Astrocyte (in vitro differentiated cells and primary cell): ENCODE results near the gene TSPAN32. TPM values are rescaled to one million over a fixed set of nuclear protein-coding genes. Genes with fewer than 3 reads are reported as not detected.

ENCODE experiments used
- DNase-seq: peaks from one replicate; pipeline ENCODE4 v3.0.0-alpha.2; 2010; ENCODE audit warnings: low read depth
- FAIRE-seq: peaks from 2 replicates; lab custom pipeline; 2011; peaks lifted over from hg19 to GRCh38; lab: Jason Lieb, UNC
- H2AFZ ChIP-seq: 2 replicates; pipeline ENCODE4 v1.6.0; 2012; ENCODE audit warnings: low read depth, low read length, inconsistent platforms
- H3K27ac ChIP-seq: 2 replicates; pipeline ENCODE4 v1.5.1; 2011; ENCODE audit warnings: low read depth, low read length, inconsistent platforms
- H3K27me3 ChIP-seq: 2 replicates; pipeline ENCODE4 v1.6.0; 2011; ENCODE audit warnings: low read length, inconsistent platforms; ENCODE audit not compliant: insufficient read depth
- H3K36me3 ChIP-seq: 2 replicates; pipeline ENCODE4 v1.5.1; 2011; ENCODE audit warnings: low read length, inconsistent platforms; ENCODE audit not compliant: insufficient read depth
- H3K4me1 ChIP-seq: 2 replicates; pipeline ENCODE4 v1.5.1; 2011; ENCODE audit warnings: low read length, inconsistent platforms; ENCODE audit not compliant: insufficient read depth
- H3K4me2 ChIP-seq: 2 replicates; pipeline ENCODE4 v1.6.0; 2012; ENCODE audit warnings: low read length, inconsistent platforms
- H3K4me3 ChIP-seq: 2 replicates; pipeline ENCODE4 v1.5.1; 2011; ENCODE audit warnings: low read depth, mild to moderate bottlenecking, low read length, inconsistent platforms; ENCODE audit not compliant: insufficient read depth
- H3K79me2 ChIP-seq: 2 replicates; pipeline ENCODE4 v1.6.0; 2012; ENCODE audit warnings: mild to moderate bottlenecking, low read length, inconsistent platforms; ENCODE audit not compliant: insufficient read depth
- H3K9ac ChIP-seq: 2 replicates; pipeline ENCODE4 v1.6.0; 2012; ENCODE audit warnings: mild to moderate bottlenecking, low read length, inconsistent platforms
- H3K9me3 ChIP-seq: 2 replicates; pipeline ENCODE4 v1.5.1; 2012; ENCODE audit warnings: low read depth, mild to moderate bottlenecking, low read length, inconsistent platforms; ENCODE audit not compliant: insufficient read depth
- H4K20me1 ChIP-seq: 2 replicates; pipeline ENCODE4 v1.6.0; 2012; ENCODE audit warnings: low read length, inconsistent platforms; ENCODE audit not compliant: insufficient read depth
- H3K27ac Mint-ChIP-seq: one replicate; pipeline ENCODE4 v1.8.0; 2021; ENCODE audit warnings: mild to moderate bottlenecking, mixed read lengths; ENCODE audit not compliant: unreplicated experiment
- H3K27me3 Mint-ChIP-seq: one replicate; pipeline ENCODE4 v1.8.0; 2021; ENCODE audit warnings: low read depth, mixed read lengths; ENCODE audit not compliant: unreplicated experiment
- H3K36me3 Mint-ChIP-seq: one replicate; pipeline ENCODE4 v1.8.0; 2021; ENCODE audit warnings: low read depth, mixed read lengths; ENCODE audit not compliant: unreplicated experiment
- H3K4me1 Mint-ChIP-seq: one replicate; pipeline ENCODE4 v1.8.0; 2021; ENCODE audit warnings: low read depth, mixed read lengths; ENCODE audit not compliant: unreplicated experiment
- H3K4me3 Mint-ChIP-seq: one replicate; pipeline ENCODE4 v1.8.0; 2021; ENCODE audit warnings: mild to moderate bottlenecking, moderate library complexity, mixed read lengths; ENCODE audit not compliant: unreplicated experiment
- H3K9me3 Mint-ChIP-seq: one replicate; pipeline ENCODE4 v1.8.0; 2021; ENCODE audit warnings: mild to moderate bottlenecking, mixed read lengths; ENCODE audit not compliant: unreplicated experiment
- EZH2 ChIP-seq: IDR thresholded peaks from 2 replicates; pipeline ENCODE4 v1.6.1; 2012; ENCODE audit warnings: mild to moderate bottlenecking, low read length, inconsistent platforms; ENCODE audit not compliant: insufficient read depth
- total RNA-seq: library from RNA; stranded (reverse); gene quantifications from 2 replicates; pipeline ENCODE4 v1.2.1, GENCODE V29; 2021
- TF ChIP-seq, protein P1 (sequence below): IDR thresholded peaks from 2 replicates; pipeline ENCODE4 v1.5.1; 2011; ENCODE audit warnings: low read depth, mild to moderate bottlenecking, inconsistent platforms, low read length, moderate library complexity; ENCODE audit not compliant: insufficient read depth

The TSPAN32 gene
- total RNA-seq, 1 donor from 2014 or later: not detected

DNA sequence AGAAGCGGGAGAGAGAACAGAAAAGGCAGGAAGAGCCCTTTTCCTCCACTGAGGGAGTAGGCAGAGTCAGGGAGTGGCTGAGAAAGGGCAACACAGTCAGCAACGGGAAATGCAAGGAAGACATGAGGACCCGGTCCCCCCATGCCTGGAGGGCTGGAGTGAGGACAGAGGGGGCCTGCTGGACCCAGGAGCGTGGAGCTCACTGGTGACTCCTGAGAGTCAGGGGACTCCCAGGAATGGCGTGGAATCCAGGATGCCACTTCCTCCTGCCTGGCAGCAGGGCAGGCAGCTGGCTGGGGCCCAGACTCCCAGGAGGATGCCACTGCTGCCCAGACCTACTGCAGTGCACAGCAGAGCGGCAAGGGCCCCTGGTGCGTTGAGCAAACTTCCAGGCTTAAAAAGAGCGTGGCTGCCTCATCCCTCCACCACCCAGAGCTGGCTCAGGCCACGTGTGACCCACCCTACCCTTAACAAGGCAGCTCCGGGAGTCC lies 11.4 kb upstream of the TSPAN32 start:
- H3K27ac Mint-ChIP-seq: no peak overlapping the region
- H2AFZ ChIP-seq: no peak overlapping the region

DNA sequence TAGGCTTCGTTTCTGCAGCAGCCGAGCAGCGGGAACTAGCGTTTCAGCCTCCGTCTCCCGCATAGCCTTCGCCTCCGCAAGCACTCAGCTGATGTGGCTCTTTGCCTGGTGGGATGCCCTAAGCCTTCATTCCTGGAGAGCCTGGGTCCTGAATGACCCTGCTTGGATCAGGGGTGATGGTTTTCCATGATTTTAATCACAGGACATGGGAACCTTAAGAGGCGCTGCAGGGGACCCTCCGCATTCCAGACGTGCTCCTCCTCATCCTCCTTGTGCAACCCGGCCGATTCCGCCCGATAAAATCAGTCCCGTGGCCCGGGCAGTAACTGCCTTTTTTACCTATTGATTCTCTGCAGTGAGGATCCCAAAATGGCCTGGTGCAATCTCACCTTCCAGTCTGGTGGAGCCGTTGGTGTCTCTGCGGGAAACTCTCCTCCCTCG lies 8.3 kb upstream of the TSPAN32 start:
- H3K36me3 ChIP-seq: no peaks in the 10 kb centered on the region
- no peaks in the 10 kb centered on the region for H3K4me1 Mint-ChIP-seq
- no peak overlapping the region for H3K9ac ChIP-seq
- H3K36me3 Mint-ChIP-seq: peaks cover 3% of the 10 kb centered on the region
- H3K4me3 ChIP-seq: no peak overlapping the region
- H3K9me3 ChIP-seq: no peaks in the 10 kb centered on the region
- H3K4me3 Mint-ChIP-seq: no peak overlapping the region
- peaks cover 8% of the 10 kb centered on the region for H3K9me3 Mint-ChIP-seq
- no peak for DNase-seq
- H3K27ac ChIP-seq: no peak overlapping the region
- H2AFZ ChIP-seq: no peak overlapping the region
- H3K27ac Mint-ChIP-seq: no peak overlapping the region
- no peak for FAIRE-seq
- H3K79me2 ChIP-seq: no peaks in the 10 kb centered on the region
- TF ChIP-seq EZH2: no peak
- TF ChIP-seq, protein P1, sequence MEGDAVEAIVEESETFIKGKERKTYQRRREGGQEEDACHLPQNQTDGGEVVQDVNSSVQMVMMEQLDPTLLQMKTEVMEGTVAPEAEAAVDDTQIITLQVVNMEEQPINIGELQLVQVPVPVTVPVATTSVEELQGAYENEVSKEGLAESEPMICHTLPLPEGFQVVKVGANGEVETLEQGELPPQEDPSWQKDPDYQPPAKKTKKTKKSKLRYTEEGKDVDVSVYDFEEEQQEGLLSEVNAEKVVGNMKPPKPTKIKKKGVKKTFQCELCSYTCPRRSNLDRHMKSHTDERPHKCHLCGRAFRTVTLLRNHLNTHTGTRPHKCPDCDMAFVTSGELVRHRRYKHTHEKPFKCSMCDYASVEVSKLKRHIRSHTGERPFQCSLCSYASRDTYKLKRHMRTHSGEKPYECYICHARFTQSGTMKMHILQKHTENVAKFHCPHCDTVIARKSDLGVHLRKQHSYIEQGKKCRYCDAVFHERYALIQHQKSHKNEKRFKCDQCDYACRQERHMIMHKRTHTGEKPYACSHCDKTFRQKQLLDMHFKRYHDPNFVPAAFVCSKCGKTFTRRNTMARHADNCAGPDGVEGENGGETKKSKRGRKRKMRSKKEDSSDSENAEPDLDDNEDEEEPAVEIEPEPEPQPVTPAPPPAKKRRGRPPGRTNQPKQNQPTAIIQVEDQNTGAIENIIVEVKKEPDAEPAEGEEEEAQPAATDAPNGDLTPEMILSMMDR: no peak
- H4K20me1 ChIP-seq: no peaks in the 10 kb centered on the region
- peaks cover 68% of the 10 kb centered on the region for H3K27me3 Mint-ChIP-seq
- no peak overlapping the region for H3K4me2 ChIP-seq
- peaks cover 8% of the 10 kb centered on the region for H3K27me3 ChIP-seq
- H3K4me1 ChIP-seq: no peaks in the 10 kb centered on the region

More for the DNA sequence above, 11.4 kb upstream of the TSPAN32 start:
- Mint-ChIP-seq H3K9me3 (peaks cover 12% of the 10 kb centered on the region), H3K4me1 (no peaks in the 10 kb centered on the region), H3K36me3 (peaks cover 3% of the 10 kb centered on the region), H3K4me3 (no peak overlapping the region), H3K27me3 (peaks cover 72% of the 10 kb centered on the region)
- FAIRE-seq: no peak
- no peak overlapping the region for H3K4me3 ChIP-seq
- H3K9ac ChIP-seq: no peak overlapping the region
- no peaks in the 10 kb centered on the region for H3K79me2 ChIP-seq
- H3K4me2 ChIP-seq: no peak overlapping the region
- no peaks in the 10 kb centered on the region for H4K20me1 ChIP-seq
- H3K9me3 ChIP-seq: no peaks in the 10 kb centered on the region
- peaks cover 5% of the 10 kb centered on the region for H3K27me3 ChIP-seq
- no peaks in the 10 kb centered on the region for H3K36me3 ChIP-seq
- no peak overlapping the region for H3K27ac ChIP-seq
- H3K4me1 ChIP-seq: no peaks in the 10 kb centered on the region
- TF ChIP-seq, protein P1: no peak
- TF ChIP-seq EZH2: no peak
- no peak for DNase-seq
